Measurements from ENCODE around the gene TRAP1. TPM values are rescaled to one million over a fixed set of nuclear protein-coding genes. Genes with fewer than 3 reads are reported as not detected.

Gene TRAP1
- total and polyA plus RNA-seq, 11 donors, result 65.4 to 142 (median 110) TPM

GRCh38 chr16:3756113-3756512 is 38.8 kb upstream of the TRAP1 start:
- Histone ChIP-seq H3K36me3 (peaks cover 0 to 100% (median 68%) of the 10 kb centered on the region in 9 donors), H3K27ac (no peak overlapping the region)
- intact Hi-C loops (cut with DNase I), result no loop called here

GRCh38 chr16:3755249-3755648 is 37.9 kb upstream of the TRAP1 start:
- intact Hi-C loops (cut with DNase I), result no loop called here
- H3K27ac ChIP-seq, result no peak overlapping the region
- no peak overlapping the region for H3K4me3 ChIP-seq
- no peaks in the 10 kb centered on the region for H3K9me3 ChIP-seq
- no peak for DNase-seq
- WGBS, 4 donors, result 91 to 95% (median 93%) methylated on average over 4 of the region's 4 CpGs
- peaks cover 0 to 18% (median 0%) of the 10 kb centered on the region in 12 donors for H3K4me1 ChIP-seq
- no peak for TF ChIP-seq CTCF (IDR thresholded peaks at IDR 0.05)
- no peak for TF ChIP-seq POLR2A (IDR thresholded peaks at IDR 0.05)
- H3K36me3 ChIP-seq, result peaks cover 0 to 100% (median 68%) of the 10 kb centered on the region in 9 donors
- no peak for ATAC-seq
- no peaks in the 10 kb centered on the region for H3K27me3 ChIP-seq

More at GRCh38 chr16:3756113-3756512, 38.8 kb upstream of the TRAP1 start:
- DNase-seq (no peak), ATAC-seq (no peak)
- Histone ChIP-seq H3K4me1 (peaks cover 0 to 18% (median 0%) of the 10 kb centered on the region in 12 donors), H3K4me3 (no peak overlapping the region), H3K9me3 (no peaks in the 10 kb centered on the region), H3K27me3 (no peaks in the 10 kb centered on the region)
- WGBS, 4 donors, result 91 to 93% (median 92%) methylated on average over 9 of the region's 9 CpGs
- TF ChIP-seq CTCF (IDR thresholded peaks at IDR 0.05), result no peak
- TF ChIP-seq POLR2A (IDR thresholded peaks at IDR 0.05), result no peak

GRCh38 chr16:3754772-3755171 is 37.4 kb upstream of the TRAP1 start:
- DNase-seq (no peak), ATAC-seq (no peak)
- Histone ChIP-seq H3K4me1 (peaks cover 0 to 18% (median 0%) of the 10 kb centered on the region in 12 donors), H3K4me3 (no peak overlapping the region), H3K27me3 (no peaks in the 10 kb centered on the region), H3K36me3 (peaks cover 0 to 100% (median 73%) of the 10 kb centered on the region in 9 donors), H3K9me3 (no peaks in the 10 kb centered on the region), H3K27ac (peak overlapping the region in 3 of 12 donors; percentile 1 to 47 (median 34))
- intact Hi-C loops (cut with DNase I), result no loop called here
- no peak for TF ChIP-seq POLR2A (IDR thresholded peaks at IDR 0.05)
- TF ChIP-seq CTCF (IDR thresholded peaks at IDR 0.05), result no peak
- WGBS, 4 donors, result 82 to 85% (median 83%) methylated on average over 5 of the region's 5 CpGs

- H3K36me3 ChIP-seq, result peaks cover 0 to 100% (median 76%) of the 10 kb centered on the region in 9 donors
These were observed 36.9 kb upstream of the TRAP1 start for GRCh38 chr16:3754081-3754703.

More at GRCh38 chr16:3754081-3754703, 36.9 kb upstream of the TRAP1 start:
- peak in 1 of 4 donors; percentile 45 for ATAC-seq
- Histone ChIP-seq H3K27ac (peak overlapping the region in 6 of 12 donors; percentile 6 to 47 (median 14)), H3K9me3 (no peaks in the 10 kb centered on the region), H3K4me3 (no peak overlapping the region), H3K4me1 (peaks cover 0 to 18% (median 0%) of the 10 kb centered on the region in 12 donors), H3K27me3 (no peaks in the 10 kb centered on the region)
- DNase-seq, result no peak
- intact Hi-C loops (cut with DNase I), result no loop called here
- WGBS, 4 donors, result 58 to 75% (median 64%) methylated on average over 4 of the region's 4 CpGs
- TF ChIP-seq CTCF (IDR thresholded peaks at IDR 0.05) (no peak), POLR2A (IDR thresholded peaks at IDR 0.05) (no peak)
